ENCODE results near the gene C5. TPM values are rescaled to one million over a fixed set of nuclear protein-coding genes. Genes with fewer than 3 reads are reported as not detected.

C5 gene
- total RNA-seq, 4 donors from 2014 or later = 3.2 to 13.2 (median 6.8) TPM

DNA sequence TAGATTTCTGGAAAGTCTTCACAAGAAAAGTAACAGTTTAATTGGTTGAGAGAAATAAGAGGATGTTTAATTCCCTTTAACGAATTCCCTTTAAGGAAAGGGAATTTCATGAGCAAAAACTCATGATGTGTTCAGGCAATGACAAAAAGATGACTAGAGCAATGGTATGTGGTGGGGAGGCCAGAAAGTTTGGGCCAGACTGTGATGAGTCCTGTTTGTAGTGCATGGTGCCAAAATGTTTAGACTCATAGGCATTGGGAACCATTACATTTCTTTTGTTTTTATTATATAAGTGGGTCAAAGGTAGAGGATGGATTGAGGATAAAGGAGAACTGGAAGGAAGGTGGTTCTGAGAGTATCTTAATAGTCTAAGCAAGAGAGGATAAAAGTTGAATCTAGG, 35.6 kb upstream of the C5 start:
- DNase-seq (ENCODE audit: low spot score in 2 of 2) = no peak
- 76% methylated on average over 1 of the region's 1 CpG for WGBS
- TF ChIP-seq POLR2AphosphoS5 (IDR thresholded peaks at IDR 0.05) (no peak), POLR2A (IDR thresholded peaks at IDR 0.05) (no peak)
- peaks cover 16% of the 10 kb centered on the region for H3K36me3 ChIP-seq
- no peaks in the 10 kb centered on the region for H3K4me1 ChIP-seq
- H3K9me3 ChIP-seq = no peaks in the 10 kb centered on the region
- no peaks in the 10 kb centered on the region for H3K27me3 ChIP-seq
- no peak overlapping the region for H3K4me3 ChIP-seq
- H3K27ac ChIP-seq = no peak overlapping the region

DNA sequence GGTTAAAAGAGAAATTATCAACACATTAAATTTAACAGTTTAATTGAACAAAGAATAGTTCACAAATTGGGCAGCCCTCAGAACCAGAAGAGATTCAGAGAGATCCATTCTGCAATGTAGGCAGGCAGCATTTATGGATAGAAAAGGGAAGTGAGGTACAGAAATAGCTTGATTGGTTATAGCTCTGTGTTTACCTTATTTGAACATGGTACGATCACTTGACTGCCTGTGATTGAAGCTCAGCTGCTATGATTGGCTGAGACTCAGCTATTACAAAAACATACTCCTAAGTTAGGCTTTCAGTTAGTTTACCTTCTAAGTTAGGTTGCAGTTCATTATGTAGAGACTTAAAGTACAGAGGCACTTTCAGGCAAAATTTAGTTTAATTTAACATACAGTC, 32.0 kb upstream of the C5 start:
- Histone ChIP-seq H3K4me1 (no peaks in the 10 kb centered on the region), H3K27me3 (no peaks in the 10 kb centered on the region), H3K36me3 (peaks cover 16% of the 10 kb centered on the region), H3K27ac (no peak overlapping the region), H3K9me3 (no peaks in the 10 kb centered on the region), H3K4me3 (no peak overlapping the region)
- 74% methylated on average over 1 of the region's 1 CpG for WGBS
- TF ChIP-seq POLR2A (IDR thresholded peaks at IDR 0.05) (no peak), POLR2AphosphoS5 (IDR thresholded peaks at IDR 0.05) (no peak), EP300 (IDR thresholded peaks at IDR 0.05) (no peak)
- DNase-seq (ENCODE audit: low spot score in 2 of 2) = no peak

DNA sequence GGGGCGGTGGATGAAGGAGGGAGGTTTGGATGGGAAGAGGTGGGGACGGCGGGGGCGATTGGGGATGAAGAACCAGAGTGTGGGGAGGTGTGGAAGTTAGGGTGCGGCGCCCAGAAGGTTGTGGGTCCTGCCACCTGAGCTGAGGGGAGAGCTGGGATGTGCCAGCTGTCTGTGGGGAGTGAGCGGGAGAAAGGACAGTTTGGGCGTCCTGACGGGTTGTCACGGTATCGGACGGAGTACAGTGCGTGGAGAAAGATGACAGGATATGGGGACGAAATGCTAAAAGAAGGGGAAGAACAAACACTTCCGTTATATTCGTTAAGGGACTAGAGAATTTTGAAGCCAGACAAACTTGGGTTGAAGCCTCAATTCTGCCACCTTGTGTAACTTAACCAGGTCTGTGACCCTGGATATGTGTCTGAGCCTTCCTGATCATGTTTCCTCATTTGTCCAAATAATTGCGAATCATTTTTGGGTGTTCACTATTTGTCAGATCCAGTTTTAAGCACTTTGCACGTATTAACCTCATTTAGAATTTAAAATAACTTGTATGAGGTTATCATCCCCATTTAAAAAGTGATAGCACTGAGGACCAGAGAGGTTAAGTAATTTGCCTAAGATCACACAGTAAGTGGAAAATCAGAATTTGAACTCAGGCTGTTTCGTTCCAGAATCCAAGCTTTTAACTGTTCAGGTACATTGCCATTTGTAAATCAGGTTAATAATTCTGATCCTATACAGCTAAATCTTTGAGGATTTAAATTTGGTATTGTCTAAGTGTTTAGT, 25.4 kb upstream of the C5 start:
- H3K4me1 ChIP-seq = peaks cover 29% of the 10 kb centered on the region
- WGBS = 6% methylated on average over 19 of the region's 19 CpGs
- TF ChIP-seq POLR2A (IDR thresholded peaks at IDR 0.05) (no peak), EP300 (IDR thresholded peaks at IDR 0.05) (no peak), POLR2AphosphoS5 (IDR thresholded peaks at IDR 0.05) (no peak)
- TF ChIP-seq, protein P1, sequence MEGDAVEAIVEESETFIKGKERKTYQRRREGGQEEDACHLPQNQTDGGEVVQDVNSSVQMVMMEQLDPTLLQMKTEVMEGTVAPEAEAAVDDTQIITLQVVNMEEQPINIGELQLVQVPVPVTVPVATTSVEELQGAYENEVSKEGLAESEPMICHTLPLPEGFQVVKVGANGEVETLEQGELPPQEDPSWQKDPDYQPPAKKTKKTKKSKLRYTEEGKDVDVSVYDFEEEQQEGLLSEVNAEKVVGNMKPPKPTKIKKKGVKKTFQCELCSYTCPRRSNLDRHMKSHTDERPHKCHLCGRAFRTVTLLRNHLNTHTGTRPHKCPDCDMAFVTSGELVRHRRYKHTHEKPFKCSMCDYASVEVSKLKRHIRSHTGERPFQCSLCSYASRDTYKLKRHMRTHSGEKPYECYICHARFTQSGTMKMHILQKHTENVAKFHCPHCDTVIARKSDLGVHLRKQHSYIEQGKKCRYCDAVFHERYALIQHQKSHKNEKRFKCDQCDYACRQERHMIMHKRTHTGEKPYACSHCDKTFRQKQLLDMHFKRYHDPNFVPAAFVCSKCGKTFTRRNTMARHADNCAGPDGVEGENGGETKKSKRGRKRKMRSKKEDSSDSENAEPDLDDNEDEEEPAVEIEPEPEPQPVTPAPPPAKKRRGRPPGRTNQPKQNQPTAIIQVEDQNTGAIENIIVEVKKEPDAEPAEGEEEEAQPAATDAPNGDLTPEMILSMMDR (IDR thresholded peaks at IDR 0.05) = no peak

DNA sequence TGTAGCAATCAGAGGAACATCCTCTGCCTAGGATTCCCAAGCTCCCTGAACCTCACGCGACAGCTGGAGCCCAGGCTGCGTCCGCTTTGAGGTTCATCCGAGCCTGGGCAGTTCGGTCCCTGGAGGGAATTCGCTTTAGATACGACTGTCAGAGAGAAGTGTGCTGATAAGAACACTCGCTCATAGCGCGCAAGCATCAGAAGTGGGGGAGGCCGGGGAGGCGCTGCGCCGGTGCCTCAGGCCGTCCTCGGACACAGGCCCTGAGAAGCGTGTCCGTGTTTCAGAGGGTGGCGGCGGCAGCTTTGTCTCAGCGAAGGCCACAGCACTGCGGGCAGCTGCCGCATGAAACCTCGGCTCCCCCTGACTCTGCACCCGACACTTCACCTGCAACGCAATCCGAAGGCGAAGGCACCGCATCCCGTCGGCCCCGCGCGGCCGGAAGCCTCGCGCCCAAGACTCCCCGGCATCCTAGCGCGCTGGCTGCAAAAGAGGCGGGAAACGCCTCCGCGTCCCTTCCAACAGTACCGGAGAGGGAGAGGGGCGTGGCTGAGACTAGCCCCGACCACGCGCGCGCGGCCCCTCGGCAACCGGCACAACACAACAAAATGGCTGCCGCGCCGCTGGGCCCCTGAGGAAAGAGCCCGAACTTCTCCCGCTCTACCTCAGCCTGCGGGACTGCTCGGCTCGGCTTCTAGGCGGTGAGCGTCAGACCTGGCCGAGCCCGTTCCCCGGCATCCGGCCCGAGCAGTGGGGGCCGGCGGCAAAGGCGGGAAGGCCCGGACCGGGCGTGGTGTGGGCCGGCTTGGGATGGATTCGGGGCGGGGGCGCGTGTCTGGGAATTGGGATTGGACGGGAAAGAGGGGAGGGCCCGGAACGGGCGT, 24.5 kb upstream of the C5 start, which contains the start of gene CNTRL:
TSS of gene CNTRL (plus strand) at position 586 of the 881 bp plus-strand sequence. CDS start 13,372 bp downstream, outside the sequence.
- Histone ChIP-seq H3K27ac (peak within 1 kb of the TSS; percentile 91), H3K4me3 (peak within 1 kb of the TSS; percentile 72), H3K27me3 (no peaks in the 10 kb centered on the region), H3K9me3 (no peaks in the 10 kb centered on the region), H3K36me3 (no peaks in the 10 kb centered on the region), H3K4me1 (peaks cover 29% of the 10 kb centered on the region)
- peak; percentile 95 for DNase-seq (ENCODE audit: low spot score in 2 of 2)
- TF ChIP-seq POLR2A (IDR thresholded peaks at IDR 0.05) (peak in 1 of 2 donors; percentile 24), POLR2AphosphoS5 (IDR thresholded peaks at IDR 0.05) (peak in 2 of 3 donors; percentile 59)
- TF ChIP-seq, protein P1 (IDR thresholded peaks at IDR 0.05) = no peak
- under 1% methylated on average over 75 of the region's 85 CpGs for WGBS

More for the DNA sequence above, 25.4 kb upstream of the C5 start:
- Histone ChIP-seq H3K36me3 (peaks cover 3% of the 10 kb centered on the region), H3K4me3 (peak overlapping the region; percentile 72), H3K27ac (peak overlapping the region; percentile 91), H3K27me3 (no peaks in the 10 kb centered on the region), H3K9me3 (no peaks in the 10 kb centered on the region)
- DNase-seq (ENCODE audit: low spot score in 2 of 2) = no peak

DNA sequence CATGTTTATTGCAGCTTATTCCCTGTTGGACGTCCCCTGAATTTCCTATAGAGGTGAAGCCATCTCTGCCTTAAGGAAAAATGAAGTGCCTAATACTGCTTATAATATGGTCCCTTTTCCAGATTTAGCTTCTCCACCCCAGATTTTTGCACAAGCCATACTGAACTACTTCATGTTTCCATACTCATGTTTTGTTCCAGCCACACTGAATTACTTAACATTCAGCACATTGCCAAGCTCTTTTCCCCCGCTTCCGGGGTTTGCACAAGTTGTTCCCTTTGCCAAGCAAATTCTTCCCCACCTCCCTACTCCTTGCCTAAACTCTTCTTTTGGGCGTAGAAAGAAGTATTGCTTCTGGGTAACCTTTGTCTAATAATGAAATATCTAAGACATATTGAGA, 23.0 kb upstream of the C5 start:
- Histone ChIP-seq H3K27me3 (no peaks in the 10 kb centered on the region), H3K9me3 (no peaks in the 10 kb centered on the region), H3K4me3 (peak overlapping the region; percentile 72), H3K4me1 (peaks cover 29% of the 10 kb centered on the region), H3K27ac (peak overlapping the region; percentile 91), H3K36me3 (no peaks in the 10 kb centered on the region)
- 20% methylated on average over 4 of the region's 4 CpGs for WGBS
- TF ChIP-seq POLR2AphosphoS5 (IDR thresholded peaks at IDR 0.05) (peak in 2 of 3 donors; percentile 36 to 56), POLR2A (IDR thresholded peaks at IDR 0.05) (no peak)
- peak; percentile 80 to 82 for DNase-seq (ENCODE audit: low spot score in 2 of 2)

DNA sequence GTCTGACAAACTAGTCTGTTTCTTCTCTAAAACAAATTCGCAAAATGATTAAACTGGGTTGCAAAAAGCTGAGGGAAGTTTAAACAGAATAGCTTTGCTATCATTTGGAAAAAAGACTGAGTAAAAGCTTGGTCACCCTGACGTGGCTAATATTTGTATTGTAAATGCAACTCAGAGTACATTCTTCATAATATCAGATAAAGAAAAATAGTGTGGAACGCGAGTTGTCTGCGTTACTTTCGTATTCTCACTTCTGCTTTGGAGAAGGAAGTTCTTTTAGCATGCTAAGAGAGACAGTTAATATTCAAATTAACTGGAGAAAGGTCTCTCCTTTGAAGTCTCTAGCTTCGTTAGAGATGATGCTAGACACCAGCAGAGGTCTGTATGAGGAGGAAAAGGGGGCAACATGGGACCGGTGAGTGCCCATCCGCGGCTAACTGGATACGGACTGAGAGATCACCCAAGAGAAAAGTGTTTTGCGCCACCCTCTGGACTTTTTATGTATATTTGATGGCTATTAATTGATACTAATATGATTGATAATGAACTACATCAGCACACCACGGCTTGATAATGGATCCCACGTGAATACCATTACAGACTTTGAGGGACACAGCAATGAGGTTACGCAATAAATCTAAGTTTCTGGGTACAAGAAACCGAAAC, 21.8 kb upstream of the C5 start:
- peaks cover 29% of the 10 kb centered on the region for H3K4me1 ChIP-seq
- peak overlapping the region; percentile 72 for H3K4me3 ChIP-seq
- WGBS = 34% methylated on average over 16 of the region's 16 CpGs
- no peaks in the 10 kb centered on the region for H3K27me3 ChIP-seq
- TF ChIP-seq, protein P1 (IDR thresholded peaks at IDR 0.05) = peak in 1 of 2 donors; percentile 18
- TF ChIP-seq EP300 (IDR thresholded peaks at IDR 0.05) = no peak
- DNase-seq (ENCODE audit: low spot score in 2 of 2) = no peak
- peak overlapping the region; percentile 91 for H3K27ac ChIP-seq
- H3K9me3 ChIP-seq = no peaks in the 10 kb centered on the region
- H3K36me3 ChIP-seq = no peaks in the 10 kb centered on the region
